Measurements from ENCODE around the gene SHB.

SHB gene

DNA sequence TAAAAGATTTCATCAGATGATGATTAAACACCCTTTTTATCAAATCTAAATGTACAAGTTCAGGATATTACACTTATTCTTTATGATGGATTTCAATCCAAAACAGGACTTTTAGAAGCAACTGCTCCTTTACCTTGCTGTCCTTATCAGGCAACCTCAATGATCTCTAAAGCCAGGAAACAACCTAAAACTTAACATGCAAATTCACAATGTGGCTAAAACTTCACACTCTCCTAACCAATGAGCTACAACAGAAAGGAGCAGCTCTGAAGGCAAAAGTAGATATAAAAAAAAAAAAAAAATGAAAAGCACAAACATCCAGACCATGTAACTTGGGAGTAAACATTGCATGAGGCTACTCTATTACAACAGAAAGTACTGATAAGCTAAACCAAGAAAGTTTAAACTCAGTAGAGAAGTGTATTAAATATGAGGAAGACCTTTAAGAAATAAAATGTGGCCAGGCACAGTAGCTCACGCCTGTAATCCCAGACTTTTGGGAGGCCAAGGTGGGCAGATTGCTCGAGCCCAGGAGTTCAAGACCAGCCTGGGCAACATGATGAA, 188.0 kb downstream of the SHB start:
- DNase-seq, result no peak

DNA sequence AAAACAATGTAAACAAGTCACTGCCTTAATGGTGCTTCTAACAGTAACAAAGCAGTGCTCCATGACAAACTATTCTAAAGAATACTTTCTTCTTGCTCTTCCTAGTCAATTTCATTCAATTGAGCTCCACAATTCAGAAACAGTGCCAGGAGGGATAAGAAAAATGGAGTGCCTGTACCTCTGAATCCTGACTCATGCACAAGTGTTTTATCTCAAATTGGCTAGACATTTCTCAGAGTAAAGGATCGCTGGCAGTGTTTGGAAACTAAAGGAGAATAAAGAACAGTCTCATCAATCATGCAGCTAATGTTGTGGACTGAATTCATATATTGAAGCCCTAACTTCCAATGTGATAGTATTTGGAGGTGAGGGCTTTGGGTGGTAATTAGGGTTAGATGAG, 192.7 kb downstream of the SHB start:
- no peak for DNase-seq

DNA sequence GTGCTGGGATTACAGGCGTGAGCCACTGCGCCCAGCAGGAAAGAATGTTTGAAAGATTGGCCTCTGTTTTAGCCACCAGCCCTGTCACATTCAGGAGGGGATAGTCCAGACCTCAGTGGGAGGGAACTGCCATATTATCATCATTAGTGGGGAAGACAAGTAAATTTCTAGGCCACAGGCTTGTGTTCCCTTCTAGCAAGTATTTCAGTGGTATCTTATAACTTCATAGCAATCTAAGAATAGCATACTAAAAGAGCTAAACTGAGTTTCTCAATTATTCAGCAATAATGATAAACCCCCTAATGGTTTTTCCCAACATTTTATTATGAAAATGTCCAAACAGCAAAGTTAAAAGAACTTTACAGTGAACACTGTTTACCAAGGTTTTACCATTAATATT, 195.1 kb downstream of the SHB start:
- no peak for DNase-seq

DNA sequence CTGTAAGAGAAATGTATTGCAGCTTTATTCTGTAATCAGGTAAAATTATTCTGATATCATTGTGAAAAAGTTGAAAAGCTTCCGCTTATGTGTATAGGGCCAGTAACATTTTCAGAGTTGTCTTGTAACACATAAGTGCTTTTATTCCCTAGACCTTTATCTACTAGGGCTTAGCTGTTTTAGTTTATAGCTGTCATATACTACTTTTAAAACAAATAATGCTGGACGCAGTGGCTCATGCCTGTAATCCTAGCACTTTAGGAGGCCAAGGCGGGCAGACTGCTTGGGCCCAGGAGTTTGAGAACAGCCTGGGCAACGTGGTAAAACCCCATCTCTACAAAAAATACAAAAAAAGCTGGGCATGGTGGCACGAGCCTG, 198.2 kb downstream of the SHB start:
- DNase-seq, result no peak

DNA sequence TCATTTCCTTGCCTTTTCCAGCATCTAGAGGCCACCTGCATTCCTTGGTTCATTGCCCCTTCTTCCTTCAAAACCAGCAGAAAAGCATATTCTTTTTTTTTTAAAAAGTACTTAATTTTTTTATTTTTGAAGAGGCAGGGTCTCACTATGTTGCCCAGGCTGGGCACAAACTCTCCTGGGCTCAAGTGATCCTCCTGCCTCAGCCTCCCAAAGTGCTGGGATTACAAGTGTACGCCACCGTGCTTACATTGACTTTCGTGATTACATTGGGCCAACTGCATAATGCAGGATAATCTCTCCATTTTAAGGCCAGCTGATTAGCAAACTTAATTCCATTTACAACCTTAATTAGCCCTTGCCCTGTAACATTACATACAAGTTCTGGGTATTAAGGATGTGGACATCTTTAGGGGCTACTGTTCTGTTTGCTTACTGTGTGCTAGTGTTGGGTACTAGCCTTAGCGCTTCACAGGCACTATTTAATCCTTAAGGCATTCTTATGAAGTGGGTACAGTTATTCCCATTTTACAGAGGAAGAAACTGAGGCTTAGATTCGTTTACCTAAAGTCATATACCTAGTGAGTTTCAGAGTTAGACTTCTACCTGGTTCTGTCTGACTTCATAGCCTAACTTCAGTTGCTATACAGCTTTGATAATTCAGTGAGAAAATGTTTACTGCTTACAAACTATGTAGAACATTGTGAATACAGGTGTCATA, 198.8 kb downstream of the SHB start:
- DNase-seq, result no peak
